GM12878 (cell line): Measurements from ENCODE around the gene SEMA5B. TPM values are rescaled to one million over a fixed set of nuclear protein-coding genes. Genes with fewer than 3 reads are reported as not detected.

ENCODE experiments used
- ATAC-seq: fragments of 200-7000 bp; cut with Tn5 transposase; 3 replicates; pipeline ENCODE4 v1.9.1; 2020; ENCODE audit warnings: mild to moderate bottlenecking, moderate library complexity
- BruUV-seq: library from RNA; stranded (reverse); fragments of 400-500 nt; replicated peaks from 2 replicates; lab custom pipeline; 2021; lab: Mats Ljungman, UMichigan
- CTCF ChIA-PET: fragments of 300-600 bp; sonication (Branson Sonifier 250); formaldehyde crosslinking; extraction: SDS; loops from one replicate; lab custom pipeline; 2021; ENCODE audit warnings: inconsistent platforms; lab: Yijun Ruan, JAX
- POLR2A ChIA-PET: fragments of 350-600 bp; formaldehyde crosslinking; extraction: SDS; loops from one replicate; lab custom pipeline; 2021; ENCODE audit warnings: inconsistent platforms; lab: Charles Lee
- RAD21 ChIA-PET: fragments of 300-600 bp; sonication (Branson Sonifier 250); formaldehyde crosslinking; loops from one replicate; lab custom pipeline; 2023; ENCODE audit warnings: antibody characterized with exemption; ENCODE audit not compliant: unreplicated experiment; lab: Charles Lee
- SMC1A ChIA-PET: fragments of 300-600 bp; sonication (Branson Sonifier 250); formaldehyde crosslinking; loops from one replicate; lab custom pipeline; 2023; ENCODE audit not compliant: unreplicated experiment, uncharacterized antibody; lab: Charles Lee
- DNase-seq: peaks from one replicate; pipeline ENCODE4 v3.0.0-alpha.2; 2011; ENCODE audit warnings: low read depth, low spot score
- FAIRE-seq: peaks from 3 replicates; lab custom pipeline; 2011; peaks lifted over from hg19 to GRCh38; lab: Jason Lieb, UNC
- H2AFZ ChIP-seq: 2 replicates; pipeline ENCODE4 v1.6.0; 2011; ENCODE audit warnings: low read depth, low read length, control low read depth; ENCODE audit not compliant: control insufficient read depth
- H3K27ac ChIP-seq: 2 replicates; pipeline ENCODE4 v1.5.1; 2011; ENCODE audit warnings: control low read depth; ENCODE audit not compliant: control insufficient read depth, insufficient read depth
- H3K27me3 ChIP-seq, 2 experiments: replicated peaks in 1 of 2; 2 replicates each; pipeline versions ENCODE4 v1.6.0 to v1.6.1; 2011; ENCODE audit warnings: low read length in 1 of 2; ENCODE audit not compliant: control insufficient read depth in 2 of 2, insufficient read depth in 2 of 2
- H3K36me3 ChIP-seq, 2 experiments: 2 replicates each; pipeline ENCODE4 v1.5.1; 2011; ENCODE audit warnings: low read length in 1 of 2; ENCODE audit not compliant: control insufficient read depth in 2 of 2, insufficient read depth in 2 of 2
- H3K4me1 ChIP-seq: 2 replicates; pipeline ENCODE4 v1.6.1; 2011; ENCODE audit warnings: mild to moderate bottlenecking, low read length, moderate library complexity, mixed read lengths; ENCODE audit not compliant: control insufficient read depth, insufficient read depth
- H3K4me2 ChIP-seq: 2 replicates; pipeline ENCODE4 v1.6.0; 2011; ENCODE audit warnings: control low read depth; ENCODE audit not compliant: control insufficient read depth, insufficient read depth
- H3K4me3 ChIP-seq: fragments of 200-600 bp; sonication (generic); 2 replicates; pipeline ENCODE4 v1.5.1; 2016
- H3K79me2 ChIP-seq: 2 replicates; pipeline ENCODE4 v1.6.0; 2011; ENCODE audit warnings: low read length; ENCODE audit not compliant: control insufficient read depth, insufficient read depth
- H3K9ac ChIP-seq: 2 replicates; pipeline ENCODE4 v1.8.0; 2011; ENCODE audit warnings: low read length, control low read depth, mixed read lengths; ENCODE audit not compliant: control insufficient read depth, insufficient read depth
- H3K9me3 ChIP-seq: replicated peaks from 3 replicates; pipeline ENCODE4 v1.5.1; 2011; ENCODE audit warnings: mild to moderate bottlenecking, low read length; ENCODE audit not compliant: control insufficient read depth, insufficient read depth
- H4K20me1 ChIP-seq: 2 replicates; pipeline ENCODE4 v1.6.0; 2011; ENCODE audit not compliant: control insufficient read depth, insufficient read depth
- CHD4 ChIP-seq: fragments of 200-600 bp; sonication (generic); IDR thresholded peaks from 2 replicates; pipeline ENCODE4 v1.6.1; 2016; ENCODE audit warnings: mild to moderate bottlenecking
- LARP7 ChIP-seq: fragments of 450-650 bp; IDR thresholded peaks from 2 replicates; pipeline ENCODE4 v1.6.1; 2017; ENCODE audit warnings: mild to moderate bottlenecking
- MXI1 ChIP-seq: fragments of 150-350 bp; IDR thresholded peaks from 2 replicates; pipeline ENCODE4 v1.6.1; 2011; ENCODE audit warnings: low read depth, mild to moderate bottlenecking, inconsistent platforms, low read length, improper control_type of control experiment
- POLR2A ChIP-seq: IDR thresholded peaks from 2 replicates; pipeline ENCODE4 v1.6.1; 2011; ENCODE audit warnings: low read depth, mild to moderate bottlenecking, low read length
- SIX5 ChIP-seq: IDR thresholded peaks from 2 replicates; pipeline ENCODE4 v1.6.1; 2011; ENCODE audit warnings: mild to moderate bottlenecking, low read depth, low read length, moderate library complexity; ENCODE audit not compliant: severe bottlenecking
- SMARCA5 ChIP-seq: fragments of 450-650 bp; IDR thresholded peaks from 2 replicates; pipeline ENCODE4 v1.6.1; 2017; ENCODE audit warnings: mild to moderate bottlenecking
- SREBF1 ChIP-seq: IDR thresholded peaks from 2 replicates; pipeline ENCODE4 v1.6.1; 2012; ENCODE audit warnings: mild to moderate bottlenecking, low read length
- ZNF622 ChIP-seq: fragments of 450-650 bp; IDR thresholded peaks from 2 replicates; pipeline ENCODE4 v1.6.1; 2017; ENCODE audit warnings: mild to moderate bottlenecking, inconsistent platforms
- WGBS: methylation state at CpG from one replicate; pipeline ENCODE4 v1.1.6; 2016; ENCODE audit warnings: low lambda C conversion rate; ENCODE audit not compliant: insufficient replicate concordance, insufficient coverage; ENCODE audit errors: missing lambda C conversion rate; 5-methylcytosine and 5-hydroxymethylcytosine counted together
- in situ Hi-C: fragments of 300-500 bp; cut with MboI; formaldehyde crosslinking; loops from 9 replicates; pipeline ENCODE4 v1.14.3; 2018; ENCODE audit warnings: mixed read lengths
- intact Hi-C: fragments of 100-400 bp; cut with micrococcal nuclease; formaldehyde crosslinking; loops from one replicate; pipeline ENCODE4 v1.14.2; 2022; ENCODE audit not compliant: unreplicated experiment
- polyA plus RNA-seq, 11 experiments: library from polyadenylated mRNA; depleted of rRNA in 4 of 11; unstranded in 6 of 11; stranded (reverse) in 5 of 11; fragments of >200 nt; fragmentation: Nextera tagmentation in 4 of 11; fragmentation: Illumina TruSeq in 1 of 11; extraction: Ambion mirVana in 4 of 11; extraction: Trizol in 1 of 11; gene quantifications; 1 replicate in 1 of 11; 2 replicates in 10 of 11; pipeline versions ENCODE4 v1.2.1 to v1.2.3, GENCODE V29; 2011 to 2016; ENCODE audit warnings: inconsistent platforms in 2 of 11, missing spikeins in 2 of 11, low read depth in 1 of 11
- total RNA-seq, 4 experiments: library from RNA; depleted of rRNA in 3 of 4; stranded (reverse); fragments of >200 nt in 3 of 4; fragmentation: Illumina TruSeq in 1 of 4; extraction: Trizol in 1 of 4; gene quantifications; 2 replicates each; pipeline versions ENCODE4 v1.2.1 to v1.2.3, GENCODE V29; 2013 to 2021
- TF ChIP-seq, protein P1 (sequence below): fragments of 450-650 bp; conservative IDR thresholded peaks from 2 replicates; pipeline ENCODE4 v1.6.1; 2017; ENCODE audit warnings: mild to moderate bottlenecking, moderate library complexity
- TF ChIP-seq, protein P2 (sequence below): fragments of 150-350 bp; IDR thresholded peaks from 2 replicates; pipeline ENCODE4 v1.6.1; 2014; ENCODE audit warnings: mild to moderate bottlenecking, low read depth, low read length
- TF ChIP-seq, protein P3 (sequence below): IDR thresholded peaks from 2 replicates; pipeline ENCODE4 v1.6.1; 2011; ENCODE audit warnings: borderline replicate concordance, low read depth, mild to moderate bottlenecking, moderate library complexity, mixed read lengths, low read length; ENCODE audit not compliant: insufficient read depth; ENCODE audit errors: extremely low read length
- TF ChIP-seq, protein P4 (sequence below): fragments of 450-650 bp; IDR thresholded peaks from 2 replicates; pipeline ENCODE4 v1.6.1; 2017; ENCODE audit warnings: mild to moderate bottlenecking, moderate library complexity

The SEMA5B gene
- total and polyA plus RNA-seq, 10 of the 15 experiments (the other 5 are each of a cell fraction or from before 2014, with no cell fraction given) = 0.05 TPM; not detected in 9

DNA sequence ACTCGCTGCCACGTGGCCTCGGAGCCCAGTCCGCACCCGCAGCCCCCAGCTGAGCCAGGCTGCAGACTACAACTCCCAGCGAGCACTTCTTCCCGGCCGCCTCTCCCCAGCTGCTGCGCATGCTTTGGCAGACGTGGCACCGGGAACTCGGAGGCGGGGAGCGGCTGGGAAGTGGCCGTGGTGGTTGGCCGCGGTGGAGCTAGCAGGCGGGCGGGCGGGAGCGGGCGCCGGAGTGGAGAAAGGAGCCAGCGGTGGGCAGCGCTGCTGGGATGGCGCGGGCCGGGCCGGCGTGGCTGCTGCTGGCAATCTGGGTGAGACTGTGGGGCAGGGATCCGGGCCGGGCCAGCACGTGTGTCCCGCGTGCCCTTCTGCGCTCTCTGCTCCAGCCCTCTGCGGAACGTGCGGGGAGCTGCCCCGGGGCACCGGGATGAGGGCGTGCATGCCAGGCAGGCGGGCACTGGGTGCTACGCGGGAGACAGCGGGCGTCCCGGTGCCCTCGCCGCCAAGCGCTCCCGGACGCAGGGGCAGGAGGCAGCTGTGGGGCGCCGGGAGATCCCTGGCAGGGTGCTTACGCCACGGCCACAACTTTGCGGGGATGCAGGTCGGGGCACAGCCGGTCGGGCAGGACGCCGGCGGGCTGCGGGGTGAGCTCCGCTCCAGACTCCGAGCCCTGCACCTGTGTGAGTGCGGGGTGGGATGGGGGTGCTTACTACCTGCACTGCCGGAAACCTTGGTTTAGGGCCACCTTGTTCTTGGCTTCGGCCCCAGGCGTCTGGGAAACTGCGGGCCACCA lies 39.5 kb upstream of the SEMA5B start, which contains the start of gene PDIA5:
TSS of gene PDIA5 (plus strand) at position 130 of the 793 bp plus-strand sequence. CDS start at position 270, 140 bp downstream.
- H3K9ac ChIP-seq = peak within 1 kb of the TSS; percentile 72
- peaks cover 36% of the 10 kb centered on the region for H3K79me2 ChIP-seq
- peak; percentile 86 for FAIRE-seq
- H3K27me3 ChIP-seq = no peaks in the 10 kb centered on the region; a peak in 1 of 4 replicates
- H3K4me1 ChIP-seq = peaks cover 4% of the 10 kb centered on the region
- DNase-seq = peak; percentile 34
- H4K20me1 ChIP-seq = no peaks in the 10 kb centered on the region
- 1% methylated on average over 72 of the region's 72 CpGs for WGBS
- H3K9me3 ChIP-seq = no peaks in the 10 kb centered on the region
- in situ Hi-C loops = no loop called here
- POLR2A ChIA-PET = interaction anchor here (0.6 to 2.3 kb wide), 5 partner anchors 13 to 1213 kb away, joined by 4 to 8 read pairs (median 4); partner anchors contain the start of gene SEC22A
- RAD21 ChIA-PET = interaction anchor here (0.8 to 1.7 kb wide), 4 partner anchors 10 to 135 kb away, joined by 3 to 5 read pairs (median 3); partner anchors contain the start of genes SEC22A and SEMA5B
- no TSS peak for BruUV-seq
- CTCF ChIA-PET = interaction anchor here (0.6 to 2.7 kb wide), 5 partner anchors 10 to 124 kb away, joined by 3 to 10 read pairs (median 3); no protein-coding TSS in a partner anchor
- H2AFZ ChIP-seq = peak within 1 kb of the TSS; percentile 80
- H3K4me2 ChIP-seq = peak within 1 kb of the TSS; percentile 97
- intact Hi-C loops = no loop called here
- H3K36me3 ChIP-seq = no peaks in the 10 kb centered on the region
- 0 out of 2 replicates have a peak within 1 kb of the TSS, but pooled peaks have one; percentile 25 for H3K27ac ChIP-seq
- ATAC-seq = peak; percentile 93
- SMC1A ChIA-PET = interaction anchor here (1.2 to 2.7 kb wide), 2 partner anchors 14 to 18 kb away, joined by 3 to 12 read pairs; no protein-coding TSS in a partner anchor
- H3K4me3 ChIP-seq = peak within 1 kb of the TSS; percentile 80
- no peak for TF ChIP-seq CHD4
- peak; percentile 32; the same call in 1 of the 2 replicates for TF ChIP-seq LARP7
- TF ChIP-seq SMARCA5 = 0 out of 2 replicates have a peak, but pooled peaks have one; percentile 39
- TF ChIP-seq ZNF622 = no peak
- TF ChIP-seq MXI1 = peak; percentile 44
- 0 out of 2 replicates have a peak, but pooled peaks have one; percentile 34 for TF ChIP-seq SREBF1
- TF ChIP-seq, protein P1, sequence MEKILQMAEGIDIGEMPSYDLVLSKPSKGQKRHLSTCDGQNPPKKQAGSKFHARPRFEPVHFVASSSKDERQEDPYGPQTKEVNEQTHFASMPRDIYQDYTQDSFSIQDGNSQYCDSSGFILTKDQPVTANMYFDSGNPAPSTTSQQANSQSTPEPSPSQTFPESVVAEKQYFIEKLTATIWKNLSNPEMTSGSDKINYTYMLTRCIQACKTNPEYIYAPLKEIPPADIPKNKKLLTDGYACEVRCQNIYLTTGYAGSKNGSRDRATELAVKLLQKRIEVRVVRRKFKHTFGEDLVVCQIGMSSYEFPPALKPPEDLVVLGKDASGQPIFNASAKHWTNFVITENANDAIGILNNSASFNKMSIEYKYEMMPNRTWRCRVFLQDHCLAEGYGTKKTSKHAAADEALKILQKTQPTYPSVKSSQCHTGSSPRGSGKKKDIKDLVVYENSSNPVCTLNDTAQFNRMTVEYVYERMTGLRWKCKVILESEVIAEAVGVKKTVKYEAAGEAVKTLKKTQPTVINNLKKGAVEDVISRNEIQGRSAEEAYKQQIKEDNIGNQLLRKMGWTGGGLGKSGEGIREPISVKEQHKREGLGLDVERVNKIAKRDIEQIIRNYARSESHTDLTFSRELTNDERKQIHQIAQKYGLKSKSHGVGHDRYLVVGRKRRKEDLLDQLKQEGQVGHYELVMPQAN = peak; percentile 87
- TF ChIP-seq, protein P2, sequence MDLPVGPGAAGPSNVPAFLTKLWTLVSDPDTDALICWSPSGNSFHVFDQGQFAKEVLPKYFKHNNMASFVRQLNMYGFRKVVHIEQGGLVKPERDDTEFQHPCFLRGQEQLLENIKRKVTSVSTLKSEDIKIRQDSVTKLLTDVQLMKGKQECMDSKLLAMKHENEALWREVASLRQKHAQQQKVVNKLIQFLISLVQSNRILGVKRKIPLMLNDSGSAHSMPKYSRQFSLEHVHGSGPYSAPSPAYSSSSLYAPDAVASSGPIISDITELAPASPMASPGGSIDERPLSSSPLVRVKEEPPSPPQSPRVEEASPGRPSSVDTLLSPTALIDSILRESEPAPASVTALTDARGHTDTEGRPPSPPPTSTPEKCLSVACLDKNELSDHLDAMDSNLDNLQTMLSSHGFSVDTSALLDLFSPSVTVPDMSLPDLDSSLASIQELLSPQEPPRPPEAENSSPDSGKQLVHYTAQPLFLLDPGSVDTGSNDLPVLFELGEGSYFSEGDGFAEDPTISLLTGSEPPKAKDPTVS = no peak
- TF ChIP-seq, protein P3, sequence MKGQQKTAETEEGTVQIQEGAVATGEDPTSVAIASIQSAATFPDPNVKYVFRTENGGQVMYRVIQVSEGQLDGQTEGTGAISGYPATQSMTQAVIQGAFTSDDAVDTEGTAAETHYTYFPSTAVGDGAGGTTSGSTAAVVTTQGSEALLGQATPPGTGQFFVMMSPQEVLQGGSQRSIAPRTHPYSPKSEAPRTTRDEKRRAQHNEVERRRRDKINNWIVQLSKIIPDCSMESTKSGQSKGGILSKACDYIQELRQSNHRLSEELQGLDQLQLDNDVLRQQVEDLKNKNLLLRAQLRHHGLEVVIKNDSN = peak; percentile 70
- TF ChIP-seq SIX5 = peak; percentile 87
- TF ChIP-seq, protein P4, sequence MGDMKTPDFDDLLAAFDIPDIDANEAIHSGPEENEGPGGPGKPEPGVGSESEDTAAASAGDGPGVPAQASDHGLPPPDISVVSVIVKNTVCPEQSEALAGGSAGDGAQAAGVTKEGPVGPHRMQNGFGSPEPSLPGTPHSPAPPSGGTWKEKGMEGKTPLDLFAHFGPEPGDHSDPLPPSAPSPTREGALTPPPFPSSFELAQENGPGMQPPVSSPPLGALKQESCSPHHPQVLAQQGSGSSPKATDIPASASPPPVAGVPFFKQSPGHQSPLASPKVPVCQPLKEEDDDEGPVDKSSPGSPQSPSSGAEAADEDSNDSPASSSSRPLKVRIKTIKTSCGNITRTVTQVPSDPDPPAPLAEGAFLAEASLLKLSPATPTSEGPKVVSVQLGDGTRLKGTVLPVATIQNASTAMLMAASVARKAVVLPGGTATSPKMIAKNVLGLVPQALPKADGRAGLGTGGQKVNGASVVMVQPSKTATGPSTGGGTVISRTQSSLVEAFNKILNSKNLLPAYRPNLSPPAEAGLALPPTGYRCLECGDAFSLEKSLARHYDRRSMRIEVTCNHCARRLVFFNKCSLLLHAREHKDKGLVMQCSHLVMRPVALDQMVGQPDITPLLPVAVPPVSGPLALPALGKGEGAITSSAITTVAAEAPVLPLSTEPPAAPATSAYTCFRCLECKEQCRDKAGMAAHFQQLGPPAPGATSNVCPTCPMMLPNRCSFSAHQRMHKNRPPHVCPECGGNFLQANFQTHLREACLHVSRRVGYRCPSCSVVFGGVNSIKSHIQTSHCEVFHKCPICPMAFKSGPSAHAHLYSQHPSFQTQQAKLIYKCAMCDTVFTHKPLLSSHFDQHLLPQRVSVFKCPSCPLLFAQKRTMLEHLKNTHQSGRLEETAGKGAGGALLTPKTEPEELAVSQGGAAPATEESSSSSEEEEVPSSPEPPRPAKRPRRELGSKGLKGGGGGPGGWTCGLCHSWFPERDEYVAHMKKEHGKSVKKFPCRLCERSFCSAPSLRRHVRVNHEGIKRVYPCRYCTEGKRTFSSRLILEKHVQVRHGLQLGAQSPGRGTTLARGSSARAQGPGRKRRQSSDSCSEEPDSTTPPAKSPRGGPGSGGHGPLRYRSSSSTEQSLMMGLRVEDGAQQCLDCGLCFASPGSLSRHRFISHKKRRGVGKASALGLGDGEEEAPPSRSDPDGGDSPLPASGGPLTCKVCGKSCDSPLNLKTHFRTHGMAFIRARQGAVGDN = peak; percentile 62
- peak; percentile 74 for TF ChIP-seq POLR2A
